ENCODE results near the gene ATG5.
"Not testable (repeated sequence)": the region's sequence is repeated elsewhere in the genome, so short reads cannot be mapped to it uniquely, and the experiment has no call there.

ATG5 gene

GRCh38 chr6:106241498-106241897, 84.1 kb downstream of the ATG5 start:
- Histone ChIP-seq H3K36me3 (ENCODE audit: insufficient read depth, low read length) (peaks cover 3% of the 10 kb centered on the region), H3K9ac (ENCODE audit: low read depth, low read length) (no peak overlapping the region), H3K27me3 (ENCODE audit: control insufficient read depth, insufficient read depth, low read length) (no peaks in the 10 kb centered on the region), H3K4me3 (ENCODE audit: low read length) (no peak overlapping the region), H3K9me3 (replicated peaks; ENCODE audit: low read length) (no peaks in the 10 kb centered on the region), H3K4me2 (ENCODE audit: low read length) (no peak overlapping the region), H3K4me1 (ENCODE audit: control insufficient read depth, insufficient read depth, low read length) (no peaks in the 10 kb centered on the region)

GRCh38 chr6:106237286-106237685, 88.3 kb downstream of the ATG5 start:
- no peak overlapping the region for H3K4me2 ChIP-seq (ENCODE audit: low read length)
- H3K9ac ChIP-seq (ENCODE audit: low read depth, low read length) = no peak overlapping the region
- H3K4me3 ChIP-seq (ENCODE audit: low read length) = no peak overlapping the region
- no peaks in the 10 kb centered on the region for H3K9me3 ChIP-seq (replicated peaks; ENCODE audit: low read length)
- H3K36me3 ChIP-seq (ENCODE audit: insufficient read depth, low read length) = no peaks in the 10 kb centered on the region
- no peaks in the 10 kb centered on the region for H3K27me3 ChIP-seq (ENCODE audit: control insufficient read depth, insufficient read depth, low read length)
- no peaks in the 10 kb centered on the region for H3K4me1 ChIP-seq (ENCODE audit: control insufficient read depth, insufficient read depth, low read length)

- not testable (repeated sequence) for H3K4me1 ChIP-seq (ENCODE audit: control insufficient read depth, insufficient read depth, low read length); H3K9ac ChIP-seq (ENCODE audit: low read depth, low read length); H3K36me3 ChIP-seq (ENCODE audit: insufficient read depth, low read length); H3K4me3 ChIP-seq (ENCODE audit: low read length); H3K9me3 ChIP-seq (replicated peaks; ENCODE audit: low read length); H3K27me3 ChIP-seq (ENCODE audit: control insufficient read depth, insufficient read depth, low read length); H3K4me2 ChIP-seq (ENCODE audit: low read length)
Measured at GRCh38 chr6:106229876-106230445, 95.6 kb downstream of the ATG5 start.

GRCh38 chr6:106227612-106228507, 97.7 kb downstream of the ATG5 start:
- H3K4me2 ChIP-seq (ENCODE audit: low read length) = no peak overlapping the region

GRCh38 chr6:106226676-106227075, 98.9 kb downstream of the ATG5 start:
- no peaks in the 10 kb centered on the region for H3K36me3 ChIP-seq (ENCODE audit: insufficient read depth, low read length)
- no peak overlapping the region for H3K4me2 ChIP-seq (ENCODE audit: low read length)
- H3K4me1 ChIP-seq (ENCODE audit: control insufficient read depth, insufficient read depth, low read length) = no peaks in the 10 kb centered on the region
- H3K9ac ChIP-seq (ENCODE audit: low read depth, low read length) = no peak overlapping the region
- H3K27me3 ChIP-seq (ENCODE audit: control insufficient read depth, insufficient read depth, low read length) = no peaks in the 10 kb centered on the region
- no peaks in the 10 kb centered on the region for H3K9me3 ChIP-seq (replicated peaks; ENCODE audit: low read length)
- no peak overlapping the region for H3K4me3 ChIP-seq (ENCODE audit: low read length)

More at GRCh38 chr6:106227612-106228507, 97.7 kb downstream of the ATG5 start:
- Histone ChIP-seq H3K9ac (ENCODE audit: low read depth, low read length) (no peak overlapping the region), H3K27me3 (ENCODE audit: control insufficient read depth, insufficient read depth, low read length) (no peaks in the 10 kb centered on the region), H3K9me3 (replicated peaks; ENCODE audit: low read length) (no peaks in the 10 kb centered on the region), H3K4me1 (ENCODE audit: control insufficient read depth, insufficient read depth, low read length) (no peaks in the 10 kb centered on the region), H3K4me3 (ENCODE audit: low read length) (no peak overlapping the region), H3K36me3 (ENCODE audit: insufficient read depth, low read length) (no peaks in the 10 kb centered on the region)

GRCh38 chr6:106225581-106225980, 100.0 kb downstream of the ATG5 start:
- no peak overlapping the region for H3K9ac ChIP-seq (ENCODE audit: low read depth, low read length)
- H3K36me3 ChIP-seq (ENCODE audit: insufficient read depth, low read length) = no peaks in the 10 kb centered on the region
- no peak overlapping the region for H3K4me2 ChIP-seq (ENCODE audit: low read length)
- H3K4me3 ChIP-seq (ENCODE audit: low read length) = no peak overlapping the region
- no peaks in the 10 kb centered on the region for H3K4me1 ChIP-seq (ENCODE audit: control insufficient read depth, insufficient read depth, low read length)
- H3K9me3 ChIP-seq (replicated peaks; ENCODE audit: low read length) = no peaks in the 10 kb centered on the region
- H3K27me3 ChIP-seq (ENCODE audit: control insufficient read depth, insufficient read depth, low read length) = no peaks in the 10 kb centered on the region

- Histone ChIP-seq H3K36me3 (ENCODE audit: insufficient read depth, low read length) (no peaks in the 10 kb centered on the region), H3K4me1 (ENCODE audit: control insufficient read depth, insufficient read depth, low read length) (no peaks in the 10 kb centered on the region), H3K4me2 (ENCODE audit: low read length) (no peak overlapping the region), H3K27me3 (ENCODE audit: control insufficient read depth, insufficient read depth, low read length) (no peaks in the 10 kb centered on the region), H3K9me3 (replicated peaks; ENCODE audit: low read length) (no peaks in the 10 kb centered on the region), H3K9ac (ENCODE audit: low read depth, low read length) (no peak overlapping the region), H3K4me3 (ENCODE audit: low read length) (no peak overlapping the region)
Measured at GRCh38 chr6:106223300-106223930, 102.1 kb downstream of the ATG5 start.

GRCh38 chr6:106220485-106220884, 105.1 kb downstream of the ATG5 start:
- Histone ChIP-seq H3K27me3 (ENCODE audit: control insufficient read depth, insufficient read depth, low read length) (no peaks in the 10 kb centered on the region), H3K9me3 (replicated peaks; ENCODE audit: low read length) (no peaks in the 10 kb centered on the region), H3K36me3 (ENCODE audit: insufficient read depth, low read length) (no peaks in the 10 kb centered on the region), H3K4me2 (ENCODE audit: low read length) (no peak overlapping the region), H3K4me1 (ENCODE audit: control insufficient read depth, insufficient read depth, low read length) (no peaks in the 10 kb centered on the region), H3K4me3 (ENCODE audit: low read length) (no peak overlapping the region), H3K9ac (ENCODE audit: low read depth, low read length) (no peak overlapping the region)

- Histone ChIP-seq H3K36me3 (ENCODE audit: insufficient read depth, low read length) (no peaks in the 10 kb centered on the region), H3K27me3 (ENCODE audit: control insufficient read depth, insufficient read depth, low read length) (no peaks in the 10 kb centered on the region), H3K4me1 (ENCODE audit: control insufficient read depth, insufficient read depth, low read length) (no peaks in the 10 kb centered on the region), H3K4me3 (ENCODE audit: low read length) (no peak overlapping the region), H3K9ac (ENCODE audit: low read depth, low read length) (no peak overlapping the region), H3K9me3 (replicated peaks; ENCODE audit: low read length) (no peaks in the 10 kb centered on the region), H3K4me2 (ENCODE audit: low read length) (no peak overlapping the region)
Measured at GRCh38 chr6:106216527-106216926, 109.0 kb downstream of the ATG5 start.

- H3K4me2 ChIP-seq (ENCODE audit: low read length) = no peak overlapping the region
- H3K9ac ChIP-seq (ENCODE audit: low read depth, low read length) = no peak overlapping the region
- H3K27me3 ChIP-seq (ENCODE audit: control insufficient read depth, insufficient read depth, low read length) = no peaks in the 10 kb centered on the region
- no peaks in the 10 kb centered on the region for H3K36me3 ChIP-seq (ENCODE audit: insufficient read depth, low read length)
- no peak overlapping the region for H3K4me3 ChIP-seq (ENCODE audit: low read length)
- no peaks in the 10 kb centered on the region for H3K9me3 ChIP-seq (replicated peaks; ENCODE audit: low read length)
- no peaks in the 10 kb centered on the region for H3K4me1 ChIP-seq (ENCODE audit: control insufficient read depth, insufficient read depth, low read length)
Measured at GRCh38 chr6:106215608-106216007, 110.0 kb downstream of the ATG5 start.

GRCh38 chr6:106214531-106214930, 111.0 kb downstream of the ATG5 start:
- no peak overlapping the region for H3K4me3 ChIP-seq (ENCODE audit: low read length)
- H3K4me2 ChIP-seq (ENCODE audit: low read length) = no peak overlapping the region
- no peaks in the 10 kb centered on the region for H3K27me3 ChIP-seq (ENCODE audit: control insufficient read depth, insufficient read depth, low read length)
- H3K36me3 ChIP-seq (ENCODE audit: insufficient read depth, low read length) = no peaks in the 10 kb centered on the region
- no peaks in the 10 kb centered on the region for H3K9me3 ChIP-seq (replicated peaks; ENCODE audit: low read length)
- no peaks in the 10 kb centered on the region for H3K4me1 ChIP-seq (ENCODE audit: control insufficient read depth, insufficient read depth, low read length)
- no peak overlapping the region for H3K9ac ChIP-seq (ENCODE audit: low read depth, low read length)

Measured in skeletal muscle satellite cell (primary cell).